Endodermal cell (in vitro differentiated cells): ENCODE results near the gene SPATA17. TPM values are rescaled to one million over a fixed set of nuclear protein-coding genes. Genes with fewer than 3 reads are reported as not detected.
A peak's percentile ranks its signal among the peaks of the same experiment; 100 is the strongest.

Source experiments
- DNase-seq: peaks from one replicate; pipeline ENCODE4 v3.0.0-alpha.2; 2017
- H3K27ac ChIP-seq: 2 replicates; pipeline ENCODE4 v1.5.1; 2013; ENCODE audit warnings: mild to moderate bottlenecking, low read depth, low read length, moderate library complexity
- H3K27me3 ChIP-seq: 2 replicates; pipeline ENCODE4 v1.6.1; 2013; ENCODE audit warnings: mild to moderate bottlenecking, low read length, moderate library complexity; ENCODE audit not compliant: insufficient read depth, control insufficient read depth, poor library complexity, severe bottlenecking
- H3K36me3 ChIP-seq: 2 replicates; pipeline ENCODE4 v1.7.0; 2013; ENCODE audit warnings: mild to moderate bottlenecking, low read length, moderate library complexity; ENCODE audit not compliant: control insufficient read depth, insufficient read depth
- H3K4me1 ChIP-seq: one replicate; pipeline ENCODE4 v1.7.0; 2013; ENCODE audit warnings: low read length; ENCODE audit not compliant: control insufficient read depth, insufficient read depth
- H3K4me3 ChIP-seq: 2 replicates; pipeline ENCODE4 v1.5.1; 2013; ENCODE audit warnings: mild to moderate bottlenecking, low read length, moderate library complexity
- H3K9ac ChIP-seq: 2 replicates; pipeline ENCODE4 v1.6.1; 2013; ENCODE audit warnings: mild to moderate bottlenecking, low read length, moderate library complexity; ENCODE audit not compliant: poor library complexity, severe bottlenecking; ENCODE audit errors: extremely low read depth
- H3K9me3 ChIP-seq: 2 replicates; pipeline ENCODE4 v1.6.1; 2013; ENCODE audit warnings: mild to moderate bottlenecking, low read length, moderate library complexity; ENCODE audit not compliant: control insufficient read depth
- H3K27ac Mint-ChIP-seq: 2 replicates; pipeline ENCODE4 v1.8.0; 2020; ENCODE audit warnings: mixed read lengths
- H3K27me3 Mint-ChIP-seq: 2 replicates; pipeline ENCODE4 v1.8.0; 2021; ENCODE audit warnings: mild to moderate bottlenecking, mixed read lengths; ENCODE audit not compliant: insufficient read depth
- H3K36me3 Mint-ChIP-seq: 2 replicates; pipeline ENCODE4 v1.8.0; 2020; ENCODE audit warnings: low read depth, mixed read lengths
- H3K4me1 Mint-ChIP-seq: 2 replicates; pipeline ENCODE4 v1.8.0; 2020; ENCODE audit warnings: mixed read lengths
- H3K4me3 Mint-ChIP-seq: 2 replicates; pipeline ENCODE4 v1.8.0; 2020; ENCODE audit warnings: mild to moderate bottlenecking, moderate library complexity, mixed read lengths
- H3K9me3 Mint-ChIP-seq: 2 replicates; pipeline ENCODE4 v1.8.0; 2020; ENCODE audit warnings: mild to moderate bottlenecking, mixed read lengths
- CTCF ChIP-seq: fragments of 200-600 bp; sonication (generic); conservative IDR thresholded peaks from 2 replicates; pipeline ENCODE4 v1.5.0; 2021; ENCODE audit warnings: antibody characterized with exemption, mild to moderate bottlenecking
- WGBS, 2 experiments: methylation state at CpG; one replicate each; pipeline versions ENCODE4 v1.1.5 to v1.1.7; 2013; ENCODE audit warnings: missing lambda C conversion rate in 2 of 2, mixed read lengths in 1 of 2; ENCODE audit not compliant: insufficient coverage in 1 of 2, insufficient read length in 1 of 2; 5-methylcytosine and 5-hydroxymethylcytosine counted together
- total RNA-seq, 2 donors: library from RNA; stranded (reverse); fragmentation: NEBNext Ultra II Directional in 1 of 2; extraction: Animal tissue kit (Norgen Biotek cat#: 25700) in 1 of 2; gene quantifications; 2 replicates in 1 of 2; 3 replicates in 1 of 2; pipeline ENCODE4 v1.2.1, GENCODE V29; 2021

Gene SPATA17
- total RNA-seq, 2 donors from 2014 or later = 0.93 to 1.6 TPM

GRCh38 chr1:217617126-217617525 lies 14.0 kb upstream of the SPATA17 start:
- no peak overlapping the region for H3K4me3 ChIP-seq
- H3K36me3 ChIP-seq = peaks cover 21% of the 10 kb centered on the region
- no peak overlapping the region for H3K27ac Mint-ChIP-seq
- no peak overlapping the region for H3K4me3 Mint-ChIP-seq
- no peak overlapping the region for H3K27ac ChIP-seq
- no peak overlapping the region for H3K9ac ChIP-seq
- no peaks in the 10 kb centered on the region for H3K27me3 Mint-ChIP-seq
- 92 to 100% methylated on average over 1 of the region's 1 CpG for whole genome bisulfite sequencing, 2 experiments
- H3K9me3 Mint-ChIP-seq = no peaks in the 10 kb centered on the region
- no peaks in the 10 kb centered on the region for H3K4me1 ChIP-seq
- no peaks in the 10 kb centered on the region for H3K9me3 ChIP-seq
- peaks cover 3% of the 10 kb centered on the region for H3K4me1 Mint-ChIP-seq
- no peak for TF ChIP-seq CTCF
- H3K27me3 ChIP-seq = no peaks in the 10 kb centered on the region
- DNase-seq = no peak
- peaks cover 20% of the 10 kb centered on the region for H3K36me3 Mint-ChIP-seq

- Mint-ChIP-seq H3K27ac (no peak overlapping the region), H3K36me3 (peaks cover 24% of the 10 kb centered on the region), H3K9me3 (no peaks in the 10 kb centered on the region), H3K27me3 (no peaks in the 10 kb centered on the region), H3K4me3 (no peak overlapping the region), H3K4me1 (peaks cover 4% of the 10 kb centered on the region)
- H3K9ac ChIP-seq = no peak overlapping the region
- H3K4me3 ChIP-seq = no peak overlapping the region
- no peaks in the 10 kb centered on the region for H3K27me3 ChIP-seq
- H3K27ac ChIP-seq = no peak overlapping the region
- WGBS, 2 experiments = 87 to 100% methylated on average over 1 to 4 of the region's 4 CpGs
- DNase-seq = no peak
- peaks cover 17% of the 10 kb centered on the region for H3K36me3 ChIP-seq
- TF ChIP-seq CTCF = no peak
- H3K9me3 ChIP-seq = no peaks in the 10 kb centered on the region
- no peaks in the 10 kb centered on the region for H3K4me1 ChIP-seq
Measured at GRCh38 chr1:217620814-217621213, 10.3 kb upstream of the SPATA17 start.

- Mint-ChIP-seq H3K9me3 (no peaks in the 10 kb centered on the region), H3K27me3 (no peaks in the 10 kb centered on the region), H3K27ac (peak overlapping the region; percentile 26), H3K4me1 (peaks cover 4% of the 10 kb centered on the region), H3K4me3 (no peak overlapping the region), H3K36me3 (peaks cover 20% of the 10 kb centered on the region)
- DNase-seq = no peak
- H3K27me3 ChIP-seq = no peaks in the 10 kb centered on the region
- TF ChIP-seq CTCF = no peak
- no peak overlapping the region for H3K9ac ChIP-seq
- WGBS, 2 experiments = 94% methylated on average over 3 of the region's 3 CpGs; no CpG with 5 or more reads in 1 of the 2 experiments
- H3K4me1 ChIP-seq = no peaks in the 10 kb centered on the region
- H3K36me3 ChIP-seq = peaks cover 17% of the 10 kb centered on the region
- H3K4me3 ChIP-seq = no peak overlapping the region
- no peak overlapping the region for H3K27ac ChIP-seq
- no peaks in the 10 kb centered on the region for H3K9me3 ChIP-seq
Measured at GRCh38 chr1:217622042-217622441, 9.1 kb upstream of the SPATA17 start.
